SH-SY5Y (cell line): ENCODE measurements around the gene TRPM5.

Experiments
- GATA2 ChIP-seq: IDR thresholded peaks from 2 replicates; pipeline ENCODE4 v1.6.1; 2011; ENCODE audit warnings: mild to moderate bottlenecking, low read depth, low read length
- GATA3 ChIP-seq: IDR thresholded peaks from 2 replicates; pipeline ENCODE4 v1.6.1; 2011; ENCODE audit warnings: low read depth, mild to moderate bottlenecking, low read length, moderate library complexity

- TF ChIP-seq GATA2 = no peak
- TF ChIP-seq GATA3 = no peak
These were observed 8.9 kb downstream of the TRPM5 start for GRCh38 chr11:2435288-2436012.
